GM23248 (cell line): Measurements from ENCODE around the gene TMEM80.

Experiments
- EZH2 ChIP-seq: fragments of 200-600 bp; sonication (generic); IDR thresholded peaks from 2 replicates; pipeline ENCODE4 v1.6.1; 2018; ENCODE audit warnings: antibody characterized with exemption, mild to moderate bottlenecking; ENCODE audit not compliant: insufficient read depth, poor library complexity, severe bottlenecking
- EZH2phosphoT487 ChIP-seq: fragments of 200-600 bp; sonication (generic); IDR thresholded peaks from 2 replicates; pipeline ENCODE4 v1.6.1; 2018; ENCODE audit warnings: antibody characterized with exemption, moderate library complexity, mild to moderate bottlenecking, low read depth; ENCODE audit not compliant: insufficient read depth

- TF ChIP-seq EZH2phosphoT487 (no peak), EZH2 (no peak)
Observed at GRCh38 chr11:703506-703905, 7.9 kb downstream of the TMEM80 start.
